NB4 (cell line): ENCODE measurements around the gene FAM200C.

Experiments used
- CTCF ChIP-seq: IDR thresholded peaks from one replicate; pipeline ENCODE4 v1.5.1; 2012; ENCODE audit warnings: low read depth, low read length
- MAX ChIP-seq: IDR thresholded peaks from 2 replicates; pipeline ENCODE4 v1.6.1; 2011; ENCODE audit warnings: low read depth, low read length
- POLR2A ChIP-seq: IDR thresholded peaks from 2 replicates; pipeline ENCODE4 v1.6.1; 2011; ENCODE audit warnings: mild to moderate bottlenecking; ENCODE audit not compliant: insufficient read length; ENCODE audit errors: extremely low read depth

DNA sequence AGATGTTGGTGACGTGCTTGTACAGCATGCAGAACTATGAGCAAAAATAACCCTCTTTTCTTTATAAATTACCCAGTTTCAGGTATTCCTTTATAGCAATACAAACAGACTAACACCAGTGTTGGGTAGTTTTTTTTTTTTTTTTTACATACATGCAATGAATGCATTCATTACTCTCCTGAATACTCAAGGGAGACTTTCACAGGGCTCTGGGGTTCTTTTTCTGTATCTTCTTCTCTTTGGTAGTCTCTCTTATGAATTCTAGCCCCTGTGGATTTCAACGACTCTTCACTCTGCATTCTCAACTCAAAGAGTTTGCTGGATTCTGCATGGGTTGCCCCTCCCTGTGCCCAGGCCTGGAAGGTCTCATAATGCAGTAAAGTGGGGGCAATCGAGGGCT, 49.6 kb upstream of the FAM200C start:
- TF ChIP-seq CTCF (no peak), POLR2A (no peak), MAX (no peak)
